ENCODE measurements around the gene KMT5B.

KMT5B gene

DNA sequence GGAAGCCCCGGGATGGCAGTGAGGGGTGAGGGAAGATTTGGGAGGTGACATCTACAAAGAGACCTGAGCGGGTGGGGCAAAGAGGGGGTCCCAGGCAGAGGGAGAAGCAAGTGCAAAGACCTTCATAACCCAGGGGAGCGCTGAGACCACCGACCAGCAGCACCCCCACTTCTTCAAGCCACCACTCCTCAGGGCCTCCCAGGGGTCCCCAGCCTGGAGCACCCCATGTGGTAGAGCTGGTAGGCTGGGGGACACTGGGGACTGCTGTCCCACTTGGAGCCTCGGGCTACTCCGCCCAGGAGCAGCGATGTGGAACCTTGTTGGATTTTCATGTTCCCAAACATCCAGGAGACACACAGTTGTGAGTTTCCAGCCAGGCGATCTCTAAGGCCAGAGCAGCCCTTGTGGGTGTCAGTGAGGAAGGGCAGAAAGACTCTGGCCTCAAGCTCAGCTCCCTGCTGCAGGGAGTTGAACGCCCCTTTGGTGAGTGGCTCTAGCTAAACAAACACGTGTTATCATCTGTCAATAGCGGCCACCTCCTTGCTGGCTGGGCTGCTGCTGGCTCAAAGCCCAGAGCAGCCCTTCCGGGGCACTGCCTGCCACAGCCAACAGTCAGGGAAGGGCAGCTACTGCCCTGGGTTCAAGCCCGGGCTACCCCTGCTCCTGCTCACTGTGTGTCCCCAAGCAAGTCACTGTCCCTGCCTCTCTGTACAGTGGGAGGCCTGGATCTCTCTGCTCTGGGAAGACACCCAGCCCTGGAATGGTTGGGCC is 66.2 kb downstream of the KMT5B start:
- DNase-seq (ENCODE audit: low read depth, low spot score), result no peak
- ChIA-PET POLR2A (no interaction called here), CTCF (interaction anchor here (0.9 kb wide), 1 partner anchor 12 kb away, joined by 3 read pairs; no protein-coding TSS in a partner anchor)
- no peak overlapping the region for H3K4me3 ChIP-seq (ENCODE audit: low read depth, low read length)
- TF ChIP-seq, protein P1, sequence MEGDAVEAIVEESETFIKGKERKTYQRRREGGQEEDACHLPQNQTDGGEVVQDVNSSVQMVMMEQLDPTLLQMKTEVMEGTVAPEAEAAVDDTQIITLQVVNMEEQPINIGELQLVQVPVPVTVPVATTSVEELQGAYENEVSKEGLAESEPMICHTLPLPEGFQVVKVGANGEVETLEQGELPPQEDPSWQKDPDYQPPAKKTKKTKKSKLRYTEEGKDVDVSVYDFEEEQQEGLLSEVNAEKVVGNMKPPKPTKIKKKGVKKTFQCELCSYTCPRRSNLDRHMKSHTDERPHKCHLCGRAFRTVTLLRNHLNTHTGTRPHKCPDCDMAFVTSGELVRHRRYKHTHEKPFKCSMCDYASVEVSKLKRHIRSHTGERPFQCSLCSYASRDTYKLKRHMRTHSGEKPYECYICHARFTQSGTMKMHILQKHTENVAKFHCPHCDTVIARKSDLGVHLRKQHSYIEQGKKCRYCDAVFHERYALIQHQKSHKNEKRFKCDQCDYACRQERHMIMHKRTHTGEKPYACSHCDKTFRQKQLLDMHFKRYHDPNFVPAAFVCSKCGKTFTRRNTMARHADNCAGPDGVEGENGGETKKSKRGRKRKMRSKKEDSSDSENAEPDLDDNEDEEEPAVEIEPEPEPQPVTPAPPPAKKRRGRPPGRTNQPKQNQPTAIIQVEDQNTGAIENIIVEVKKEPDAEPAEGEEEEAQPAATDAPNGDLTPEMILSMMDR (IDR thresholded peaks at IDR 0.05; ENCODE audit: insufficient read depth, low read length, missing control alignments), result no peak

DNA sequence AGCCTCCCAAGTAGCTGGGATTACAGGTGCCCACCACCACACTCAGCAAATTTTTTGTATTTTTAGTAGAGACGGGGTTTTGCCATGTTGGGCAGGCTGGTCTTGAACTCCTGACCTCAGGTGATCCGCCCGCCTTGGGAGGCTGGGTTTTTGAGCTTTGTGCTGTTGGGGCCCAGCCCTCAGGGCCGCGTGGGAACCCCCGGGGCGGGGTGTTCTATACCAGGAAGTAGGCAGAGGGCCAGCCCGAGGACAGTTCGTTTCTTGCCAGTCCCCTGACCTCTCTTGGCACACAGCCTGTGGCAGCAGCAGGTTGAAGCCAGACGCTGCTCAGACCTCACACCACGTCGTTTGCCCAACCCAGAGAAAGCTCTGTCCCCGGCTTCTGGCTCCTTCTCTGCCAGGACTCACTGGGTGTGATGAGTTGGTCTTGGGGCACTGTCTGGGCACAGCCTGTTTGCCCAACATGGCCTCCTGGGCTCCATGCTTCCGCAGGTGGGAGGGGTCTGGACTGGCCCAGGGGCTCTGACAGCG is 67.0 kb downstream of the KMT5B start:
- TF ChIP-seq, protein P1 (IDR thresholded peaks at IDR 0.05; ENCODE audit: insufficient read depth, low read length, missing control alignments), result no peak
- ChIA-PET POLR2A (no interaction called here), CTCF (interaction anchor here (1.5 kb wide), 1 partner anchor 11 kb away, joined by 3 read pairs; no protein-coding TSS in a partner anchor)
- no peak overlapping the region for H3K4me3 ChIP-seq (ENCODE audit: low read depth, low read length)
- no peak for DNase-seq (ENCODE audit: low read depth, low spot score)

DNA sequence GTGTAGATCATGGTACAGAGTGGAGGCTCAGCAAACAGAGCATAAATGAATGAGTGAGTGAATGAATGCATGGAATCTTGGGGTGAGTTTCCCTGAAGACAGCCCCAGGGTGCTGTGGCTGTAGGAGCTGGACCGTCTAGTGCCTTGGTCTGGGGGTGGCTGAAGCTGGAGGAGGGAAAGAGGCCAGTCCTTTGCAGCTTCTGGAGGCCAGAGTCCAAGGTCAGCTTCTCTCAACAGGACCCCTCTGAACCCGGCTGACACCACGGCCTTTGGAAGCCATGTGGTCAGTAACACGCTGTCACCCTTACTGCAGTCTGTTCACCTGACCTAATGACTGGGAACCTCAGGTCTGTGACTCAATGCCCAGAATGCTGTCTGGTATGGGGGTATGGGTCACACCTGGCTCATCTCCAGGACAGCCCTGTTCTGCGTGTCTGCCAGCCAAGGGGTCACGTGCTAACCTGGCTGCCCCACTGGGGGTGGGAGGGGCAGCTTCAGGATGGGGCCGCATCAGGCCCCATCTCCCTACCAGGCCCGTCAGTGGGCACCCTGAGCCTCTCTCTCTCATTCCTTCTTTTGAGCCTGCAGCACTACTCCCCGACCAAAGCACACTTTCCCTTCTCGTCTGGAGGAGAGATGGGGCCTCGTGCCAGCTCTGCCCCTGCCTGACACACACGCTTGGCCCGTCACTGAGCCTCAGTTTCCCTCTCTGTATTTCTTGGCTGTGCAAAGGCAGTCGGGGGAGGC is 67.8 kb downstream of the KMT5B start:
- POLR2A ChIA-PET, result no interaction called here
- DNase-seq (ENCODE audit: low read depth, low spot score), result no peak
- TF ChIP-seq, protein P1 (IDR thresholded peaks at IDR 0.05; ENCODE audit: insufficient read depth, low read length, missing control alignments), result no peak
- CTCF ChIA-PET, result interaction anchor here (0.7 to 1.5 kb wide), 2 partner anchors 11 to 13 kb away, joined by 3 read pairs; no protein-coding TSS in a partner anchor
- H3K4me3 ChIP-seq (ENCODE audit: low read depth, low read length), result no peak overlapping the region

DNA sequence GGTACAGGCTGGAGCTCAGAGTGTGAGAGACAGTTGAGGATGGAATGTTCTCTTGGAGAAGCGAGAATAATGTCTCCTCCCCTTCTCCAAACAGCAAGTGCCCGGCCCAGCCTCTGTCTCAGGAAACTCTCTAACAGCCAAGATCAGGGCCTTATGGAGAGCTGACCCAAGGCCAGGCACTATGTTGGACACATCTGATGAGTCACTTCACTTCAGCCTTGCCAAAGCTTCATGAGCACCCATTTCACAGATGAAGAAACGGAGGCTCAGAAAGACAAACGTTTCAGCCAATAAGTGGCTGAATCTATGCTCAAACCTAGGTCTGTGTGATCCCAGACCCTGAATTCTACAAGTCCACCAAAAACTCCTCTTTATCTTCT is 69.8 kb downstream of the KMT5B start:
- no peak for DNase-seq (ENCODE audit: low read depth, low spot score)
- TF ChIP-seq, protein P1 (IDR thresholded peaks at IDR 0.05; ENCODE audit: insufficient read depth, low read length, missing control alignments), result no peak
- ChIA-PET CTCF (no interaction called here), POLR2A (no interaction called here)
- no peak overlapping the region for H3K4me3 ChIP-seq (ENCODE audit: low read depth, low read length)

DNA sequence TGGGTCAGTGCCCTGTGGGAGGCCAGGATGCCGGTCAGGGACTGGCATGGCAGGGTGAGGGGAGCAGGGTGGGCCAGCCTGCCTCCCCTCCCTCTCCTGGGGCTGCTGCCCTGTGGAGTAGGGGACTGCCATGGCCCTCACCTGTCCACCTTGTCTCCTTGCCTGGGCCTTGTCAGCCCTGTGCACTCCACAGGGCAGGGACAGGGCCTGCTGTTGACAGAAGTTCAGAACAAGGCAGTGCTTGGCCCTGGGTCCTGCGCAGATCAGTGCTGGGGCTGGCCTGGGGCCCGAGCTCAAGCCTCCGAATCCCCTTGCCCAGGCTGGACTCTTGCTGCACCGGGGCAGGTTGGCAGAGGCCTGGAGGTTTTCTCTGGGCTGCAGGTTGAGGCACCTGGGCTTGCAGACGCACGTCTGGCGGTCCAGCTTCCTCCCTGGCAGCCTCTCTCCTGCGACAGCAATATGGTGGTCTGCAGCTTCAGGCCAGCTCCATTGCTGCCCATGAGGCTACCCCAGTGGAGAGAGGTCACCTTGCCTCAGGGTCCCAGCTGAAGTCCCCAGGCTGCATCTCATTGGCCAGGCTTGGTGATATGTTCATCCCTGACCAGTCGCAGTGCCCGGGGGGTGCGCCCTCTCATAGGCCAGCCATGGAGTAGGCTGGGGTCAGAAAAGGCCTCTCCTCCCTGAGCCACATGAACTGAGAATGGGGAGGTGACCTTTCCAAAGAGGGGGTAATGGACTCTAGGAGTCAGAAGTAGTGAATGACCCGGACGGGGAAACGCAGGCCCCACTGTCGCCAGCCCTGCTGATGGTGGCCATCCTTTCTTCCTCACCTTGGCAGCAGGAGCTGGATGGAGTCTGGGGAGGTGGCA is 70.4 kb downstream of the KMT5B start:
- ChIA-PET CTCF (no interaction called here), POLR2A (no interaction called here)
- TF ChIP-seq, protein P1 (IDR thresholded peaks at IDR 0.05; ENCODE audit: insufficient read depth, low read length, missing control alignments), result no peak
- H3K4me3 ChIP-seq (ENCODE audit: low read depth, low read length), result no peak overlapping the region
- no peak for DNase-seq (ENCODE audit: low read depth, low spot score)
